GM21447 (cell line): ENCODE measurements around the gene LGSN.
"Not testable (repeated sequence)": the region's sequence is repeated elsewhere in the genome, so short reads cannot be mapped to it uniquely, and the experiment has no call there.

Experiments
- ATAC-seq: cut with Tn5 transposase; IDR thresholded peaks from one replicate; pipeline ENCODE4 v1.9.1; 2021; ENCODE audit not compliant: unreplicated experiment

The LGSN gene

GRCh38 chr6:63246581-63246980, 73.2 kb downstream of the LGSN start:
- ATAC-seq: no peak

- ATAC-seq: no peak
Measured at GRCh38 chr6:63245909-63246308, 73.9 kb downstream of the LGSN start.

DNA sequence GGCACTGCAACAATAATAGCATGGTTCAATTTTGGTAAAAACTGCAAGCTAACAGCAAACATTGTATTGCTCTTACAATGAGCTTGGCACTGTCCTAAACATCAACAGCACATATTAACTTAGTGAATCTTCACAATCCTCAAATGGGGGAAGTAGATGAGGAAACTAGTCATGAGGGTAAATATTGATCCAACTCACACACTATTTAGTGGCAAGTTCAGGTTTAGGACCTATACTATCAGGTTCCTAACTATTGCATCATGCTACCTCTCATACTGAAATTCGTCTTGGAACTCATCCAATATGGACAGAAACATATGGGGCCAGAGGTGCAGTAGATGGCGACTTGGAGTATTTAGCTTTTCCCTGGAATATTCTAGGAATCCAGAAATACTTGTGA, 74.4 kb downstream of the LGSN start:
- ATAC-seq: no peak

- peak; percentile 65 for ATAC-seq
Measured at GRCh38 chr6:63236398-63236817, 83.4 kb downstream of the LGSN start.

GRCh38 chr6:63230511-63230910, 89.3 kb downstream of the LGSN start:
- not testable (repeated sequence) for ATAC-seq

GRCh38 chr6:63230027-63230426, 89.8 kb downstream of the LGSN start:
- not testable (repeated sequence) for ATAC-seq

DNA sequence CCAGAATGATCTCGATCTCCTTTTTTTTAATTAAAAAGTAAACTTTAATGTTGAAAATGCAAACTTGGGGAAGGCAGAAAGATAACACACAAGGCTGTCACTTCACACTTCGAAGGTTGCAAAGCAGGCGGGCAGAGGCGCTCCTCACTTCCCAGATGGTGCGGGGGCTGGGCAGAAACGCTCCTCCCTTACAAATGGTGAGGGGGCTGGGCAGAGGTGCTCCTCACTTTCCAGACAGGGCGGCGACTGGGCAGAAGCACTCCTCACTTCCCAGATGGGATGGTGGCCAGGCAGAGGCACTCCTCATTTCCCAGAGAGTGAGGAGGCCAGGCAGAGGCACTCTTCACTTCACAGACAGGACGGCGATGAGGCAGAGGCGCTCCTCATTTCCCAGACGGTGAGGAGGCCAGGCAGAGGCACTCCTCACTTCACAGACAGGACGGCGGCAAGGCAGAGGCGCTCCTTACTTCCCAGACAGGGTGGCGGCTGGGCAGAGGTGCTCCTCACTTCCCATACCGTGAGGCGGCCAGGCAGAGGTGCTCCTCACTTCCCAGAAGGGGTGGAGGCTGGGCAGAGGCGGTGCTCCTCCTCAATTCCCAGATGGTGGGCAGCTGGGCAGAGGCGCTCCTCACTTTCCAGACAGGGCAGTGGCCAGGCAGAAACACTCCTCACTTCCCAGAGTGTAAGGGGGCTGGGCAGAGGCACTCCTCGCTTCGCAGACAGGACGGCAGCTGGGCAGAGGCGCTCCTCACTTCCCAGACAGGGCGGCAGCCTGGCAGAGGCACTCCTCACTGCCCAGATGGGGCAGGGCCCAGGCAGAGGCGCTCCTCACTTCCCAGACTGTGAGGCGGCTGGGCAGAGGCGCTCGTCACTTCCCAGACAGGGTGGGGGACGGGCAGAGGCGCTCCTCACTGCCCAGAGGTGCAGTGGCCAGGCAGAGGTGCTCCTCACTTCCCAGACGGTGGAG, 91.6 kb downstream of the LGSN start:
- ATAC-seq: not testable (repeated sequence)

DNA sequence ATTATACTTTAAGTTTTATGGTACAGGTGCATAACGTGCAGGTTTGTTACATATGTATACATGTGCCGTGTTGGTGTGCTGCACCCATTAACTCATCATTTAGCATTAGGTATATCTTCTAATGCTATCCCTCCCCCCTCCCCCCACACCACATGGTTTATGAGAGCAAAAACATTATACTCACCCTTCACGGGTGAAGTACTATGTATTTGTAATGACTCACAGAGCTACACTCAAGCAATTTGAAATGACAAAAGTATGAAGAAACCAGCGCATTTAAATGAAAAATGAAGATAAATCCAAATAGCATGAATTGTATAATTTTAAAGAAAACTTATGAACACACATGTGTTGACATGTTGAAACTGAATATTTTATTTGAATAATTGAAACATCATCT, 93.8 kb downstream of the LGSN start:
- not testable (repeated sequence) for ATAC-seq
